HG02623 (cell line): ENCODE data around the gene MYH9.
A peak's percentile ranks its signal among the peaks of the same experiment; 100 is the strongest.
"Not testable (repeated sequence)": the region's sequence is repeated elsewhere in the genome, so short reads cannot be mapped to it uniquely, and the experiment has no call there.

ENCODE experiments used
- ATAC-seq: cut with Tn5 transposase; IDR thresholded peaks from one replicate; pipeline ENCODE4 v1.9.1; 2021; ENCODE audit warnings: moderate library complexity; ENCODE audit not compliant: unreplicated experiment

Gene MYH9

GRCh38 chr22:36253523-36254490 is 134.0 kb downstream of the MYH9 start:
- ATAC-seq, result no peak

GRCh38 chr22:36252754-36253522 is 134.8 kb downstream of the MYH9 start, which contains the start of gene APOL1:
APOL1 (plus strand) TSS chr22:36253133; CDS start chr22:36254956, 1,823 bp downstream.
- ATAC-seq, result no peak

GRCh38 chr22:36251979-36252608 is 135.7 kb downstream of the MYH9 start:
- ATAC-seq, result not testable (repeated sequence)

GRCh38 chr22:36250292-36250960 is 137.3 kb downstream of the MYH9 start:
- not testable (repeated sequence) for ATAC-seq

GRCh38 chr22:36249160-36249559 is 138.6 kb downstream of the MYH9 start:
- ATAC-seq, result no peak

GRCh38 chr22:36247955-36248354 is 139.8 kb downstream of the MYH9 start:
- no peak for ATAC-seq

GRCh38 chr22:36246718-36247117 is 141.0 kb downstream of the MYH9 start:
- no peak for ATAC-seq

- ATAC-seq, result no peak
These were observed 141.9 kb downstream of the MYH9 start for GRCh38 chr22:36245805-36246356.

- ATAC-seq, result no peak
These were observed 143.0 kb downstream of the MYH9 start for GRCh38 chr22:36244522-36245391.

- no peak for ATAC-seq
These were observed 143.8 kb downstream of the MYH9 start for GRCh38 chr22:36243986-36244385.

GRCh38 chr22:36239401-36240171 is 148.2 kb downstream of the MYH9 start, which contains the start of gene APOL2:
APOL2 (minus strand) TSS chr22:36239527; CDS start chr22:36233162, 6,365 bp downstream.
- ATAC-seq, result peak; percentile 78

- no peak for ATAC-seq
These were observed 148.7 kb downstream of the MYH9 start for GRCh38 chr22:36239150-36239400.

GRCh38 chr22:36238373-36239149 is 149.2 kb downstream of the MYH9 start:
- no peak for ATAC-seq

- ATAC-seq, result no peak
These were observed 150.1 kb downstream of the MYH9 start for GRCh38 chr22:36237462-36238372.

- no peak for ATAC-seq
These were observed 151.1 kb downstream of the MYH9 start for GRCh38 chr22:36236388-36237319.

GRCh38 chr22:36235585-36235984 is 152.2 kb downstream of the MYH9 start:
- no peak for ATAC-seq
